ENCODE results near the gene LCE4A.

The LCE4A gene

GRCh38 chr1:152747831-152748230 lies 39.9 kb downstream of the LCE4A start:
- DNase-seq = no peak

- DNase-seq = no peak
These were observed 44.3 kb downstream of the LCE4A start for GRCh38 chr1:152752225-152752624.

- no peak for DNase-seq
These were observed 45.6 kb downstream of the LCE4A start for GRCh38 chr1:152753586-152753985.

- DNase-seq = no peak
These were observed 48.9 kb downstream of the LCE4A start for GRCh38 chr1:152756872-152757271.

GRCh38 chr1:152757747-152758146 lies 49.8 kb downstream of the LCE4A start, which contains the start of gene KPRP:
Gene KPRP, plus strand, starts transcription at chr1:152758025. Its CDS starts 1,564 bp downstream, at chr1:152759589.
- DNase-seq = no peak

- DNase-seq = no peak
These were observed 50.7 kb downstream of the LCE4A start for GRCh38 chr1:152758636-152759035.
